ENCODE data around the gene F11. TPM values are rescaled to one million over a fixed set of nuclear protein-coding genes. Genes with fewer than 3 reads are reported as not detected.
A peak's percentile ranks its signal among the peaks of the same experiment; 100 is the strongest.

Gene F11
- total RNA-seq, 1 experiment from 2014 or later = not detected

DNA sequence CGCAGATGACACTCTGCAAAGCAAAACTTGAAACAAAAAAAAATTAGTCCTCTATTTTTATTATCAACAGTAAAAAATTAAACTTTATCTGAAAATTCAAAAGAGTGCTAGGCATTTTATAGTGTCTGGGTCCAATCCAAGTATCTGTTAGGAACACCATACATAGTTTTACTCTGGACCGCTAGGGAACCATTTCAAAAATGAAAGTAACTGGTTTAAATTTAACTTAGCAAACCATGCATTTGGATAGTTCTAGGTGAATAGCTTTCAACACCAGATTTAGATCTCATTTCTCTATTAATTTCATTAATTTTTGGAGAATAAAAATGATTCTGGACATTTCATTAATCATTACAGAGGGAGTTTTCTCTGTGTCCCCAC, 37.5 kb upstream of the F11 start:
- no peaks in the 10 kb centered on the region for H4K20me1 ChIP-seq (ENCODE audit: low read length)
- no peaks in the 10 kb centered on the region for H3F3A ChIP-seq (ENCODE audit: low read length, unreplicated experiment)
- TF ChIP-seq EZH2phosphoT487 (IDR thresholded peaks at IDR 0.05; ENCODE audit: borderline replicate concordance, low read length) (no peak), EZH2 (IDR thresholded peaks at IDR 0.05; ENCODE audit: low read length, unreplicated experiment) (no peak)
- TF ChIP-seq, protein P1, sequence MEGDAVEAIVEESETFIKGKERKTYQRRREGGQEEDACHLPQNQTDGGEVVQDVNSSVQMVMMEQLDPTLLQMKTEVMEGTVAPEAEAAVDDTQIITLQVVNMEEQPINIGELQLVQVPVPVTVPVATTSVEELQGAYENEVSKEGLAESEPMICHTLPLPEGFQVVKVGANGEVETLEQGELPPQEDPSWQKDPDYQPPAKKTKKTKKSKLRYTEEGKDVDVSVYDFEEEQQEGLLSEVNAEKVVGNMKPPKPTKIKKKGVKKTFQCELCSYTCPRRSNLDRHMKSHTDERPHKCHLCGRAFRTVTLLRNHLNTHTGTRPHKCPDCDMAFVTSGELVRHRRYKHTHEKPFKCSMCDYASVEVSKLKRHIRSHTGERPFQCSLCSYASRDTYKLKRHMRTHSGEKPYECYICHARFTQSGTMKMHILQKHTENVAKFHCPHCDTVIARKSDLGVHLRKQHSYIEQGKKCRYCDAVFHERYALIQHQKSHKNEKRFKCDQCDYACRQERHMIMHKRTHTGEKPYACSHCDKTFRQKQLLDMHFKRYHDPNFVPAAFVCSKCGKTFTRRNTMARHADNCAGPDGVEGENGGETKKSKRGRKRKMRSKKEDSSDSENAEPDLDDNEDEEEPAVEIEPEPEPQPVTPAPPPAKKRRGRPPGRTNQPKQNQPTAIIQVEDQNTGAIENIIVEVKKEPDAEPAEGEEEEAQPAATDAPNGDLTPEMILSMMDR (conservative IDR thresholded peaks at IDR 0.05; ENCODE audit: low read depth, low read length) = no peak
- H3K9me2 ChIP-seq (replicated peaks; ENCODE audit: low read length) = no peaks in the 10 kb centered on the region
- DNase-seq = no peak
- ATAC-seq = no peak
- H3K79me2 ChIP-seq (ENCODE audit: low read length) = no peaks in the 10 kb centered on the region
- H2AFZ ChIP-seq (ENCODE audit: low read length) = no peak overlapping the region
- 0 out of 2 replicates have a peak overlapping the region, but pooled peaks have one; percentile 16 for H3K4me2 ChIP-seq (ENCODE audit: low read length)
- H3K36me3 ChIP-seq (ENCODE audit: low read depth, low read length) = no peaks in the 10 kb centered on the region
- no peak overlapping the region for H3K27ac ChIP-seq (ENCODE audit: low read length)
- ChIA-PET POLR2A (ENCODE audit: unreplicated experiment) (no interaction called here), CTCF (no interaction called here)
- no peak overlapping the region for H3K9ac ChIP-seq (ENCODE audit: low read length)
- no peaks in the 10 kb centered on the region for H3K9me3 ChIP-seq (ENCODE audit: low read length)
- H3K4me3 ChIP-seq (ENCODE audit: low read length) = no peak overlapping the region
- no peaks in the 10 kb centered on the region for H3K27me3 ChIP-seq (ENCODE audit: low read length)
- H3K4me1 ChIP-seq (ENCODE audit: insufficient read depth, low read length) = no peaks in the 10 kb centered on the region
- BruUV-seq (replicated peaks) = no TSS peak
- intact Hi-C loops (cut with micrococcal nuclease) = no loop called here

GRCh38 chr4:186234367-186234766, 31.6 kb upstream of the F11 start:
- BruUV-seq (replicated peaks) = no TSS peak
- Histone ChIP-seq H3F3A (ENCODE audit: low read length, unreplicated experiment) (no peaks in the 10 kb centered on the region), H3K4me3 (ENCODE audit: low read length) (no peak overlapping the region), H4K20me1 (ENCODE audit: low read length) (no peaks in the 10 kb centered on the region), H3K27me3 (ENCODE audit: low read length) (peaks cover 10% of the 10 kb centered on the region; the same call in 1 of the 2 replicates), H3K27ac (ENCODE audit: low read length) (no peak overlapping the region), H3K79me2 (ENCODE audit: low read length) (no peaks in the 10 kb centered on the region), H3K9me2 (replicated peaks; ENCODE audit: low read length) (no peaks in the 10 kb centered on the region), H3K4me2 (ENCODE audit: low read length) (no peak overlapping the region), H3K9me3 (ENCODE audit: low read length) (no peaks in the 10 kb centered on the region), H3K9ac (ENCODE audit: low read length) (no peak overlapping the region), H3K36me3 (ENCODE audit: low read depth, low read length) (no peaks in the 10 kb centered on the region), H3K4me1 (ENCODE audit: insufficient read depth, low read length) (no peaks in the 10 kb centered on the region), H2AFZ (ENCODE audit: low read length) (no peak overlapping the region)
- TF ChIP-seq EZH2 (IDR thresholded peaks at IDR 0.05; ENCODE audit: low read length, unreplicated experiment) = no peak
- TF ChIP-seq, protein P1 (conservative IDR thresholded peaks at IDR 0.05; ENCODE audit: low read depth, low read length) = no peak
- intact Hi-C loops (cut with micrococcal nuclease) = no loop called here
- DNase-seq (no peak), ATAC-seq (no peak)
- ChIA-PET CTCF (no interaction called here), POLR2A (ENCODE audit: unreplicated experiment) (no interaction called here)

- no peak overlapping the region for H3K4me2 ChIP-seq (ENCODE audit: low read length)
- no peaks in the 10 kb centered on the region for H4K20me1 ChIP-seq (ENCODE audit: low read length)
- H3K36me3 ChIP-seq (ENCODE audit: low read depth, low read length) = no peaks in the 10 kb centered on the region
- no peak overlapping the region for H2AFZ ChIP-seq (ENCODE audit: low read length)
- no peak overlapping the region for H3K9ac ChIP-seq (ENCODE audit: low read length)
- H3K27ac ChIP-seq (ENCODE audit: low read length) = no peak overlapping the region
- TF ChIP-seq EZH2 (IDR thresholded peaks at IDR 0.05; ENCODE audit: low read length, unreplicated experiment) (no peak), EZH2phosphoT487 (IDR thresholded peaks at IDR 0.05; ENCODE audit: borderline replicate concordance, low read length) (no peak)
- TF ChIP-seq, protein P1 (conservative IDR thresholded peaks at IDR 0.05; ENCODE audit: low read depth, low read length) = no peak
- no peaks in the 10 kb centered on the region for H3F3A ChIP-seq (ENCODE audit: low read length, unreplicated experiment)
- no peaks in the 10 kb centered on the region for H3K4me1 ChIP-seq (ENCODE audit: insufficient read depth, low read length)
- no TSS peak for BruUV-seq (replicated peaks)
- no peaks in the 10 kb centered on the region for H3K9me2 ChIP-seq (replicated peaks; ENCODE audit: low read length)
- intact Hi-C loops (cut with micrococcal nuclease) = no loop called here
- no peak for DNase-seq
- H3K4me3 ChIP-seq (ENCODE audit: low read length) = no peak overlapping the region
- no peak for ATAC-seq
- H3K79me2 ChIP-seq (ENCODE audit: low read length) = no peaks in the 10 kb centered on the region
- POLR2A ChIA-PET (ENCODE audit: unreplicated experiment) = no interaction called here
- CTCF ChIA-PET = no interaction called here
- H3K27me3 ChIP-seq (ENCODE audit: low read length) = peaks cover 11% of the 10 kb centered on the region; the same call in 1 of the 2 replicates
- H3K9me3 ChIP-seq (ENCODE audit: low read length) = no peaks in the 10 kb centered on the region
Observed at GRCh38 chr4:186236126-186236525, 29.9 kb upstream of the F11 start.

Data from PC-3 (cell line).